HEK293T (cell line): ENCODE data around the gene ESYT2.
A peak's percentile ranks its signal among the peaks of the same experiment; 100 is the strongest.

ENCODE experiments used
- CTCF ChIA-PET: fragments of 350-600 bp; formaldehyde crosslinking; extraction: SDS; loops from one replicate; lab custom pipeline; 2021; ENCODE audit warnings: antibody characterized with exemption, inconsistent platforms; lab: Yijun Ruan, JAX
- POLR2A ChIA-PET: fragments of 350-600 bp; formaldehyde crosslinking; extraction: SDS; loops from one replicate; lab custom pipeline; 2020; ENCODE audit warnings: antibody characterized with exemption, inconsistent platforms; lab: Yijun Ruan, JAX
- DNase-seq: peaks from one replicate; pipeline ENCODE4 v3.0.0; 2012; ENCODE audit warnings: mixed read lengths; ENCODE audit errors: extremely low spot score
- ARNT ChIP-seq: fragments of 450-650 bp; IDR thresholded peaks from 2 replicates; pipeline ENCODE4 v1.6.1; 2017; ENCODE audit warnings: mild to moderate bottlenecking
- BHLHE40 ChIP-seq: fragments of 450-650 bp; IDR thresholded peaks from 2 replicates; pipeline ENCODE4 v1.6.1; 2016; ENCODE audit warnings: mild to moderate bottlenecking, moderate library complexity, borderline replicate concordance
- CTBP1 ChIP-seq: fragments of 450-650 bp; IDR thresholded peaks from 2 replicates; pipeline ENCODE4 v1.6.1; 2016; ENCODE audit warnings: borderline replicate concordance
- ELF4 ChIP-seq: fragments of 450-650 bp; IDR thresholded peaks from 2 replicates; pipeline ENCODE4 v1.6.1; 2017; ENCODE audit warnings: antibody characterized with exemption
- FOXA1 ChIP-seq: fragments of 450-650 bp; IDR thresholded peaks from 2 replicates; pipeline ENCODE4 v1.6.1; 2016; ENCODE audit warnings: mild to moderate bottlenecking
- FOXK2 ChIP-seq: fragments of 450-650 bp; IDR thresholded peaks from 2 replicates; pipeline ENCODE4 v1.6.1; 2016; ENCODE audit warnings: mild to moderate bottlenecking
- FOXM1 ChIP-seq: fragments of 450-650 bp; IDR thresholded peaks from 2 replicates; pipeline ENCODE4 v1.6.1; 2017; ENCODE audit warnings: mild to moderate bottlenecking, borderline replicate concordance
- HDGF ChIP-seq: fragments of 450-650 bp; IDR thresholded peaks from 2 replicates; pipeline ENCODE4 v1.6.1; 2017; ENCODE audit warnings: antibody characterized with exemption, borderline replicate concordance
- L3MBTL2 ChIP-seq: fragments of 450-650 bp; conservative IDR thresholded peaks from 2 replicates; pipeline ENCODE4 v1.6.1; 2016; ENCODE audit warnings: mild to moderate bottlenecking
- LEF1 ChIP-seq: fragments of 450-650 bp; IDR thresholded peaks from 2 replicates; pipeline ENCODE4 v1.6.1; 2017; ENCODE audit warnings: mild to moderate bottlenecking, borderline replicate concordance
- NFRKB ChIP-seq: fragments of 450-650 bp; IDR thresholded peaks from 2 replicates; pipeline ENCODE4 v1.6.1; 2016; ENCODE audit warnings: mild to moderate bottlenecking, moderate library complexity
- PKNOX1 ChIP-seq: fragments of 450-650 bp; IDR thresholded peaks from 2 replicates; pipeline ENCODE4 v1.6.1; 2016
- SP1 ChIP-seq: fragments of 450-650 bp; IDR thresholded peaks from 2 replicates; pipeline ENCODE4 v1.6.1; 2017
- SUZ12 ChIP-seq: fragments of 450-650 bp; IDR thresholded peaks from 2 replicates; pipeline ENCODE4 v1.6.1; 2016; ENCODE audit warnings: mild to moderate bottlenecking
- TARDBP ChIP-seq: fragments of 450-650 bp; IDR thresholded peaks from 2 replicates; pipeline ENCODE4 v1.6.1; 2016
- ZNF384 ChIP-seq: fragments of 450-650 bp; IDR thresholded peaks from 2 replicates; pipeline ENCODE4 v1.6.1; 2016

The ESYT2 gene

GRCh38 chr7:158858592-158859503 is 29.5 kb upstream of the ESYT2 start:
- CTCF ChIA-PET: interaction anchor here (0.6 to 1.2 kb wide), 2 partner anchors 118 to 402 kb away, joined by 3 to 4 read pairs; no protein-coding TSS in a partner anchor
- POLR2A ChIA-PET: interaction anchor here (1.9 kb wide), 1 partner anchor 154 kb away, joined by 5 read pairs; the partner anchor contains the start of gene NCAPG2
- no peak for TF ChIP-seq NFRKB
- TF ChIP-seq ARNT: no peak
- TF ChIP-seq ELF4: no peak
- TF ChIP-seq LEF1: no peak
- TF ChIP-seq FOXA1: no peak
- TF ChIP-seq HDGF: no peak
- TF ChIP-seq PKNOX1: no peak
- no peak for TF ChIP-seq BHLHE40
- no peak for TF ChIP-seq TARDBP
- TF ChIP-seq ZNF384: no peak
- TF ChIP-seq SUZ12: no peak
- no peak for TF ChIP-seq FOXK2
- TF ChIP-seq SP1: no peak
- no peak for TF ChIP-seq FOXM1
- no peak for TF ChIP-seq L3MBTL2
- no peak for TF ChIP-seq CTBP1
- DNase-seq: no peak

GRCh38 chr7:158856883-158857668 is 27.8 kb upstream of the ESYT2 start:
- CTCF ChIA-PET: interaction anchor here (1.3 kb wide), 1 partner anchor 26 kb away, joined by 3 read pairs; no protein-coding TSS in a partner anchor
- POLR2A ChIA-PET: interaction anchor here (0.6 to 1.9 kb wide), 2 partner anchors 152 to 1329 kb away, joined by 3 to 5 read pairs; partner anchors contain the start of gene NCAPG2
- TF ChIP-seq ZNF384: peak; percentile 49; the same call in 1 of the 2 replicates
- TF ChIP-seq LEF1: no peak
- no peak for TF ChIP-seq PKNOX1
- no peak for DNase-seq

GRCh38 chr7:158854681-158855081 is 25.4 kb upstream of the ESYT2 start:
- no peak for DNase-seq
- POLR2A ChIA-PET: interaction anchor here (1.2 kb wide), 1 partner anchor 9 kb away, joined by 4 read pairs; no protein-coding TSS in a partner anchor
- TF ChIP-seq FOXK2 (no peak), ARNT (no peak), LEF1 (no peak), ZNF384 (no peak), BHLHE40 (no peak), SUZ12 (no peak), FOXM1 (no peak), ELF4 (no peak), PKNOX1 (no peak), L3MBTL2 (no peak), FOXA1 (no peak), TARDBP (no peak), SP1 (no peak), NFRKB (no peak), CTBP1 (no peak), HDGF (no peak)
- CTCF ChIA-PET: interaction anchor here (0.7 kb wide), 1 partner anchor 10 kb away, joined by 3 read pairs; no protein-coding TSS in a partner anchor

- TF ChIP-seq FOXK2 (no peak), ZNF384 (no peak), PKNOX1 (no peak), HDGF (no peak), ELF4 (no peak), NFRKB (no peak), FOXA1 (no peak), ARNT (no peak), SUZ12 (no peak)
- CTCF ChIA-PET: no interaction called here
- POLR2A ChIA-PET: no interaction called here
Observed at GRCh38 chr7:158850545-158851102, 21.3 kb upstream of the ESYT2 start.

More at GRCh38 chr7:158850545-158851102, 21.3 kb upstream of the ESYT2 start:
- DNase-seq: no peak
